DND-41 (cell line): ENCODE data around the gene GAB1.

Experiments
- EZH2 ChIP-seq: IDR thresholded peaks from 3 replicates; pipeline ENCODE4 v1.6.1; 2012; ENCODE audit warnings: borderline replicate concordance, low read depth, mild to moderate bottlenecking, moderate library complexity, low read length, inconsistent platforms; ENCODE audit not compliant: severe bottlenecking
- TF ChIP-seq, protein P1 (sequence below): IDR thresholded peaks from 2 replicates; pipeline ENCODE4 v1.5.1; 2012; ENCODE audit warnings: borderline replicate concordance, low read length, moderate library complexity, mild to moderate bottlenecking; ENCODE audit not compliant: poor library complexity, severe bottlenecking; ENCODE audit errors: extremely low read depth

- TF ChIP-seq, protein P1, sequence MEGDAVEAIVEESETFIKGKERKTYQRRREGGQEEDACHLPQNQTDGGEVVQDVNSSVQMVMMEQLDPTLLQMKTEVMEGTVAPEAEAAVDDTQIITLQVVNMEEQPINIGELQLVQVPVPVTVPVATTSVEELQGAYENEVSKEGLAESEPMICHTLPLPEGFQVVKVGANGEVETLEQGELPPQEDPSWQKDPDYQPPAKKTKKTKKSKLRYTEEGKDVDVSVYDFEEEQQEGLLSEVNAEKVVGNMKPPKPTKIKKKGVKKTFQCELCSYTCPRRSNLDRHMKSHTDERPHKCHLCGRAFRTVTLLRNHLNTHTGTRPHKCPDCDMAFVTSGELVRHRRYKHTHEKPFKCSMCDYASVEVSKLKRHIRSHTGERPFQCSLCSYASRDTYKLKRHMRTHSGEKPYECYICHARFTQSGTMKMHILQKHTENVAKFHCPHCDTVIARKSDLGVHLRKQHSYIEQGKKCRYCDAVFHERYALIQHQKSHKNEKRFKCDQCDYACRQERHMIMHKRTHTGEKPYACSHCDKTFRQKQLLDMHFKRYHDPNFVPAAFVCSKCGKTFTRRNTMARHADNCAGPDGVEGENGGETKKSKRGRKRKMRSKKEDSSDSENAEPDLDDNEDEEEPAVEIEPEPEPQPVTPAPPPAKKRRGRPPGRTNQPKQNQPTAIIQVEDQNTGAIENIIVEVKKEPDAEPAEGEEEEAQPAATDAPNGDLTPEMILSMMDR, result no peak
- TF ChIP-seq EZH2, result no peak
Observed at GRCh38 chr4:143420227-143420626, 83.6 kb downstream of the GAB1 start.
